HUES64 (cell line): ENCODE measurements around the gene PXDC1.
"Not testable (repeated sequence)": the region's sequence is repeated elsewhere in the genome, so short reads cannot be mapped to it uniquely, and the experiment has no call there.

ENCODE experiments used
- H3K27ac ChIP-seq: 2 replicates; pipeline ENCODE4 v1.7.0; 2013; ENCODE audit warnings: low read depth, low read length, inconsistent platforms
- H3K27me3 ChIP-seq: 2 replicates; pipeline ENCODE4 v1.6.1; 2013; ENCODE audit warnings: mild to moderate bottlenecking, low read length; ENCODE audit not compliant: insufficient read depth
- H3K36me3 ChIP-seq: 2 replicates; pipeline ENCODE4 v1.6.1; 2013; ENCODE audit warnings: mild to moderate bottlenecking, low read length; ENCODE audit not compliant: insufficient read depth
- H3K4me1 ChIP-seq: 2 replicates; pipeline ENCODE4 v1.6.1; 2013; ENCODE audit warnings: mild to moderate bottlenecking, low read length, moderate library complexity; ENCODE audit not compliant: insufficient read depth
- H3K4me3 ChIP-seq: 2 replicates; pipeline ENCODE4 v1.5.1; 2013; ENCODE audit warnings: mild to moderate bottlenecking, low read length, moderate library complexity
- H3K9ac ChIP-seq: 2 replicates; pipeline ENCODE4 v1.6.1; 2013; ENCODE audit warnings: mild to moderate bottlenecking, low read depth, low read length
- H3K9me3 ChIP-seq: 2 replicates; pipeline ENCODE4 v1.6.1; 2013; ENCODE audit warnings: low read depth, low read length; ENCODE audit not compliant: insufficient read depth
- WGBS: fragments of 150-250, 120-280 bp; methylation state at CpG from one replicate; pipeline ENCODE4 v1.1.7; 2013; ENCODE audit warnings: missing lambda C conversion rate; 5-methylcytosine and 5-hydroxymethylcytosine counted together

Gene PXDC1

GRCh38 chr6:3779574-3779849 is 28.0 kb upstream of the PXDC1 start:
- H3K4me1 ChIP-seq = no peaks in the 10 kb centered on the region
- no peaks in the 10 kb centered on the region for H3K36me3 ChIP-seq
- no peaks in the 10 kb centered on the region for H3K9me3 ChIP-seq
- no peak overlapping the region for H3K27ac ChIP-seq
- no peak overlapping the region for H3K4me3 ChIP-seq
- H3K9ac ChIP-seq = no peak overlapping the region
- no peaks in the 10 kb centered on the region for H3K27me3 ChIP-seq
- WGBS = 93% methylated on average over 6 of the region's 6 CpGs

GRCh38 chr6:3778701-3779573 is 27.4 kb upstream of the PXDC1 start:
- H3K27me3 ChIP-seq = no peaks in the 10 kb centered on the region
- WGBS = 93% methylated on average over 11 of the region's 11 CpGs
- no peak overlapping the region for H3K27ac ChIP-seq
- no peak overlapping the region for H3K9ac ChIP-seq
- H3K9me3 ChIP-seq = no peaks in the 10 kb centered on the region
- H3K36me3 ChIP-seq = no peaks in the 10 kb centered on the region
- H3K4me3 ChIP-seq = no peak overlapping the region
- no peaks in the 10 kb centered on the region for H3K4me1 ChIP-seq

- Histone ChIP-seq H3K4me3 (no peak overlapping the region), H3K36me3 (no peaks in the 10 kb centered on the region), H3K27me3 (no peaks in the 10 kb centered on the region), H3K9me3 (no peaks in the 10 kb centered on the region), H3K27ac (no peak overlapping the region), H3K9ac (no peak overlapping the region), H3K4me1 (no peaks in the 10 kb centered on the region)
- 83% methylated on average over 18 of the region's 18 CpGs for WGBS
These were observed 26.4 kb upstream of the PXDC1 start for GRCh38 chr6:3777730-3778461.

DNA sequence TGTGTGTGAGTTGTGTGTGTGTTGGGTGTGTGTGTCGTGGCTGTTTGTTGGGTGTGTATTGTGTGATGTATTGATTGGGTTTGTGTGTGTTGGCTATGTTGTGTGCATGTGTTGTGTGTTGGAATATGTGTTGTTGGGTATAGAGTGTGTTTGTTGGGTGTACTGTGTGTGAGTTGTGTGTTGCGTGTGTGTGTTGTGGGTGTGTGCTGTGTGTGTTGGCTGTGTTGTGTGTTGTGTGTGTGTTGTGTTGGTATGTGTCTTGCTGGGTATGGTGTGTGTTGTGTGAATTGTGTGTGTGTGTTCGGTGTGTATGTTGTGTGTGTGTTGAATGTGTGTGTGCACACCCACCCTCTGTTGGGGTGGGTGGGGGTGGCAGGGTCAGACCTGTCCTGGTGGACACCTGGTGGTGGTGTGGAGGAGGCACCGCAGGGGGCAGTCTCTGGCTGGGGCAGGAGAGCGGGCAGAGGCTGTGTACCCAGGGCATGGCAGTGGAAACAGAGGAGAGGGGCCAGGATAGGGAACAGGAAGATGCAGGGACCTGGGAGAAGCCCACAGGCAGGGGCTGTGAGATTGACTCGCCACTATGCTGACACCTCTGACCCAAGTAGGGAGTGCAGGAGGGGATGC is 25.5 kb upstream of the PXDC1 start:
- Histone ChIP-seq H3K27ac (no peak overlapping the region), H3K9ac (no peak overlapping the region), H3K36me3 (no peaks in the 10 kb centered on the region), H3K27me3 (no peaks in the 10 kb centered on the region), H3K4me1 (no peaks in the 10 kb centered on the region), H3K4me3 (no peak overlapping the region), H3K9me3 (no peaks in the 10 kb centered on the region)
- WGBS = 79% methylated on average over 6 of the region's 6 CpGs

DNA sequence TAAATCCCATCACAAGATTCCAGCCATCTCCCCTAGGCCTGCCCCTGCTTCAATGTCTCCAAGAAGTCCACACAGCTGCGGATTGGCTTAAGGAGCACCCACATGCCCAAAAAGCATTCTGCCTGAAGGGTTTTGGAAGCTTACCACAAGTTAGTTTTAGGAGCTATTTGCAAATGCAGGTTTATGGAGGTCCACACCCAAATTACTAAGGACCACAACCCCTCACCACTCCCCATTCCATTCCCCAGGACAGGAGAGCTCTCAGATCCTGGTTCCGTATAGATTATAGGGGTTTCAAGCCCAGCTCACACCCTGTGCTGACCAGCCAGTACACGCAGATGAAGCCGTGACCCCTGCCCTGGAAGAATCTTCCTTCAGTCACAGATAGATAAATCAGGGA is 24.3 kb upstream of the PXDC1 start:
- 96% methylated on average over 4 of the region's 4 CpGs for WGBS
- no peak overlapping the region for H3K4me3 ChIP-seq
- H3K27ac ChIP-seq = no peak overlapping the region
- no peaks in the 10 kb centered on the region for H3K9me3 ChIP-seq
- no peak overlapping the region for H3K9ac ChIP-seq
- no peaks in the 10 kb centered on the region for H3K36me3 ChIP-seq
- no peaks in the 10 kb centered on the region for H3K27me3 ChIP-seq
- no peaks in the 10 kb centered on the region for H3K4me1 ChIP-seq

DNA sequence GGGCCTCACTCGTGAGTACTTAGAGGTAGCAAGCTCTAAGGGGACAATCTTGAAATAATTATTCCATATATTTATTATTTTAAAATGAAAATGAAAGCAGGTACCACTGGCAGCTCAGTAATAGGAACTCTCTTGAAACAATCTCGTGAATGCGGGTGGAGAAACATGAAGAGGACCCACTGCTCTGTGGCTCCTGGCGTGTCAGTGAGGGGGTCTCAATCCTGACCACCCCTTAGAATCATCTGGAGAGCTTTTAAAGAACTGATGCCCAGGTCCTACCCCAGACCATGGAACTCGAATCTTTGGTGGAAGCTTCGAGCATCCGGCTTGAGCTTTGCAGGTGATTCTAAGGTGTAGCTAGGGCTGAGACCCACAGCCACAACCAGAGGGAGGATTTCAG is 23.9 kb upstream of the PXDC1 start:
- Histone ChIP-seq H3K4me1 (0 out of 2 replicates have a peak, but pooled peaks cover 1% of the 10 kb centered on the region), H3K27me3 (no peaks in the 10 kb centered on the region), H3K27ac (no peak overlapping the region), H3K9ac (no peak overlapping the region), H3K36me3 (no peaks in the 10 kb centered on the region), H3K9me3 (no peaks in the 10 kb centered on the region), H3K4me3 (no peak overlapping the region)
- WGBS = 94% methylated on average over 7 of the region's 7 CpGs

GRCh38 chr6:3773678-3774298 is 22.3 kb upstream of the PXDC1 start:
- no peaks in the 10 kb centered on the region for H3K36me3 ChIP-seq
- peaks cover 8% of the 10 kb centered on the region for H3K4me1 ChIP-seq
- no peak overlapping the region for H3K4me3 ChIP-seq
- no peak overlapping the region for H3K27ac ChIP-seq
- 94% methylated on average over 7 of the region's 7 CpGs for WGBS
- no peaks in the 10 kb centered on the region for H3K27me3 ChIP-seq
- no peaks in the 10 kb centered on the region for H3K9me3 ChIP-seq
- no peak overlapping the region for H3K9ac ChIP-seq

GRCh38 chr6:3772127-3772999 is 20.9 kb upstream of the PXDC1 start:
- not testable (repeated sequence) for H3K4me3 ChIP-seq, H3K9me3 ChIP-seq, H3K27ac ChIP-seq, H3K4me1 ChIP-seq, H3K36me3 ChIP-seq, H3K27me3 ChIP-seq, H3K9ac ChIP-seq
- WGBS = 94% methylated on average over 12 of the region's 12 CpGs

DNA sequence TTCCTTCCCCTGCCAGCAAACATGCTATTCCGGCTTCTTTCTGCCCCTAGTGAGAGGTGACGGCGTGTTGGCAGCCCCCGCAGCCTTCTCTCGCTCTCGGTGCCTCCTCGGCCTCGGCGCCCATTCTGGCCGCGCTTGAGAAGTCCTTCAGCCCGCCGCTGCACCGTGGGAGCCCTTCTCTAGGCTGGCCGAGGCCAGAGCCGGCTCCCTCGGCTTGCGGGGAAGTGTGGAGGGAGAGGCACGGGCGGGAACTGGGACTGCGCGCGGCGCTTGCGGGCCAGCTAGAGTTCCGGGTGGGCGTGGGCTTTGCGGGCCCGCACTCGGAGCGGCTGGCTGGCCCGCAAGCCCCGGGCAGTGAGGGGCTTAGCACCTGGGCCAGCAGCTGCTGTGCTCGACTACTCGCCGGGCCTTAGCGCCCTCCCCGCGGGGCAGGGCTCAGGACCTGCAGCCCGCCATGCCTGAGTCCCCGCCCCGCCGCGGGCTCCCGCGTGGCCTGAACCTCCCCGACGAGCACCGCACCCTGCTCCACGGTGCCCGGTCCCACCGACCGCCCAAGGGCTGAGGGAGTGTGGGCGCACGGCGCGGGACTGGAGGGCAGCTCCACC is 20.0 kb upstream of the PXDC1 start:
- no peaks in the 10 kb centered on the region for H3K9me3 ChIP-seq
- H3K4me1 ChIP-seq = peaks cover 8% of the 10 kb centered on the region
- no peak overlapping the region for H3K9ac ChIP-seq
- no peaks in the 10 kb centered on the region for H3K36me3 ChIP-seq
- H3K27ac ChIP-seq = no peak overlapping the region
- no peak overlapping the region for H3K4me3 ChIP-seq
- H3K27me3 ChIP-seq = no peaks in the 10 kb centered on the region
- WGBS = 96% methylated on average over 57 of the region's 57 CpGs

DNA sequence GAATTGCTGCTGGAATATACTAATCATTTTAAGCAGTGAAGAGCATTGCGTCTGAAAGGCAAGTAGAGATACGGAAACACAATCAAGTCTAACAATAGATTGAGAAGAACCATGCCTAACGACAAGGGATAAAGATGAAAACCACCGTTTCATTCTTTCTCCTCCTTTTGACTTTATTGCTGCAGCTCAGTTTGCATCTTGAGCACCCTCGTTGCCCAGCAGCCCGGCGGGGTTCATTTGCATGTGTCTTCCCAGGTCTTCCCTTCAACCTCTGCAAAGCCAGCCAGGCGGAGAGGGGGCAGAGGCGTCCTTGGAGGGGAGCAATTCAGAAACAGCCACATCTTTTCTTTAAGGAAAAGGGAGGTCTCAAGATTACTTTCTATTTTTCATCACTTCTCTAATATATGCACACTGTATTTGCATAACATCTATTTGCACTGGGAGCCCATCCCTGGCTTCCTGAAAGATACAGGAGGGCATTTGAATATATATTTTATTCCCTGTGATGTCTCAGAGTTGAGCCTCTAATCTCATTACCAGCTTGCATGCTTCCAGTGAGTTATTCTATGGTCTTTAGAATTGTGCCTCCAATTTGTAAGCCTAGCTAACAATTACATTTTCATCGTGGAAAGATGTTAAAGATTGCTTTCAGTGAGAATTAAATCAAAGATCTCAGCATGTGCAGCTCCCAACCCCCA is 18.7 kb upstream of the PXDC1 start:
- no peak overlapping the region for H3K9ac ChIP-seq
- peaks cover 10% of the 10 kb centered on the region for H3K4me1 ChIP-seq
- no peaks in the 10 kb centered on the region for H3K36me3 ChIP-seq
- no peak overlapping the region for H3K27ac ChIP-seq
- WGBS = 31% methylated on average over 10 of the region's 10 CpGs
- H3K27me3 ChIP-seq = no peaks in the 10 kb centered on the region
- no peak overlapping the region for H3K4me3 ChIP-seq
- no peaks in the 10 kb centered on the region for H3K9me3 ChIP-seq
